OCI-LY1 (cell line): ENCODE measurements around the gene BICDL1.

Experiments
- EZH2 ChIP-seq: fragments of 200-600 bp; sonication (generic), shearing (Covaris generic); IDR thresholded peaks from 2 replicates; pipeline ENCODE4 v1.8.0; 2017; ENCODE audit warnings: borderline replicate concordance, mixed run types, mild to moderate bottlenecking, antibody characterized with exemption, low read length, moderate library complexity, mixed read lengths
- TF ChIP-seq, protein P1 (sequence below): fragments of 200-600 bp; sonication (generic), shearing (Covaris generic); IDR thresholded peaks from 2 replicates; pipeline ENCODE4 v1.5.1; 2017; ENCODE audit warnings: mild to moderate bottlenecking, antibody characterized with exemption, low read length, moderate library complexity, mixed read lengths

DNA sequence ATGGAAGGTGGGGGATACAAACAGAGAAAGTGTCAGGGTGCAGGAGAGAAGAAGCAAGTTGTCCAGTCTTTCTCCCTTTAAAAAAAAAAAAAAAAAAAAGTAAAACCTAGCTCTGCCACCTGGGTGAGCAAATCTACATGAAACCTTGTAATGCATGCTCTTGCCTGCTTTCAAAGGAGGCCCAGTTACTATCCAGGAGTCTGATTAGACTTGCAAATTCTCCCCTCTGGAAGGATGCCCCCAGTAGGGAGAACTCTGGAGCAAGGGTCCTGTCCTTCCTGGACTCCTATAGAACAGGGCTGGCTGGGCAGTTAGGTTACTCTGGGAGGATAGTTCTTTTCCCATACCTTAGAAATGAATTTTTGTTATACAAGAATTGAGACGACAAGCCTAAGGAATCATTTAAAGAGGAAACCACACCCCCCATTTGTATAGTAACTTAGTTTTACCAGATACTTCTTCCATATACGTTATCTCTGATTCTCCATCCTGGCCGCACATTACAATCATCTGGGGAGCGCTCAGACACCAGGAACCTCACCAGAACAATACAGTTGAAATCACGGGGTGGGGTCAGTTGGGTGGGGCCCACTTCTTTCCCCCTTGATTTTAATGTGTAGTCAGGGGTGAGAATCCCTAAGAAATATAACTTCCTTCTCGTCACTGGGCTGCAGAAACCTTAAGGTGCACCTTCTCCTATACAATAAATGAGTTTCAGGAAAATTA lies 97.0 kb downstream of the BICDL1 start:
- TF ChIP-seq, protein P1, sequence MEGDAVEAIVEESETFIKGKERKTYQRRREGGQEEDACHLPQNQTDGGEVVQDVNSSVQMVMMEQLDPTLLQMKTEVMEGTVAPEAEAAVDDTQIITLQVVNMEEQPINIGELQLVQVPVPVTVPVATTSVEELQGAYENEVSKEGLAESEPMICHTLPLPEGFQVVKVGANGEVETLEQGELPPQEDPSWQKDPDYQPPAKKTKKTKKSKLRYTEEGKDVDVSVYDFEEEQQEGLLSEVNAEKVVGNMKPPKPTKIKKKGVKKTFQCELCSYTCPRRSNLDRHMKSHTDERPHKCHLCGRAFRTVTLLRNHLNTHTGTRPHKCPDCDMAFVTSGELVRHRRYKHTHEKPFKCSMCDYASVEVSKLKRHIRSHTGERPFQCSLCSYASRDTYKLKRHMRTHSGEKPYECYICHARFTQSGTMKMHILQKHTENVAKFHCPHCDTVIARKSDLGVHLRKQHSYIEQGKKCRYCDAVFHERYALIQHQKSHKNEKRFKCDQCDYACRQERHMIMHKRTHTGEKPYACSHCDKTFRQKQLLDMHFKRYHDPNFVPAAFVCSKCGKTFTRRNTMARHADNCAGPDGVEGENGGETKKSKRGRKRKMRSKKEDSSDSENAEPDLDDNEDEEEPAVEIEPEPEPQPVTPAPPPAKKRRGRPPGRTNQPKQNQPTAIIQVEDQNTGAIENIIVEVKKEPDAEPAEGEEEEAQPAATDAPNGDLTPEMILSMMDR: no peak
- TF ChIP-seq EZH2: no peak
